Measurements from ENCODE around the gene DHTKD1.

The DHTKD1 gene

GRCh38 chr10:12098966-12099365 lies 30.2 kb downstream of the DHTKD1 start:
- H3K4me3 Mint-ChIP-seq: no peak overlapping the region
- no peaks in the 10 kb centered on the region for H3K27me3 Mint-ChIP-seq
- no peak overlapping the region for H3K27ac Mint-ChIP-seq
- H3K36me3 Mint-ChIP-seq: peaks cover 17% of the 10 kb centered on the region
- H3K9me3 Mint-ChIP-seq: no peaks in the 10 kb centered on the region
- no peaks in the 10 kb centered on the region for H3K4me1 Mint-ChIP-seq

- no peaks in the 10 kb centered on the region for H3K9me3 Mint-ChIP-seq
- no peaks in the 10 kb centered on the region for H3K4me1 Mint-ChIP-seq
- no peaks in the 10 kb centered on the region for H3K27me3 Mint-ChIP-seq
- H3K36me3 Mint-ChIP-seq: peaks cover 22% of the 10 kb centered on the region
- H3K27ac Mint-ChIP-seq: no peak overlapping the region
- no peak overlapping the region for H3K4me3 Mint-ChIP-seq
These were observed 35.0 kb downstream of the DHTKD1 start for GRCh38 chr10:12103802-12104201.

DNA sequence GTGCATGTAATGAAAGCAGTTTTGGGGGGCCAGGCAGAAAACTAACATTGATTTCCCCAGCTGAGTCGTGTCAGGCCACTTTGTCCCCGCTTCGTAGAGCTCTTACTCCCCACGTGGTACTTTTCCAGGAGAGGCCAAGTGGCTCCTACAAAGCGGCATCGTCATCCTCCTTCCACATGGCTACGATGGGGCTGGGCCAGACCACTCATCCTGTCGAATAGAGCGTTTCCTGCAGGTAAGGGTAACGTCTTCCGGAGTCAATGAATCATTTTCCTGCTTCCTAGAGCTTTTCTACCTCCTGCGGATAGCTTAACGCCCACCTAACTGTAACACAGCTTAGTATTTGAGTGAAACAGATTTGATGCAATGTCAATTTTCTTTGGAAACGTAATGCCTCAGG lies 39.0 kb downstream of the DHTKD1 start:
- peaks cover 20% of the 10 kb centered on the region for H3K36me3 Mint-ChIP-seq
- no peaks in the 10 kb centered on the region for H3K9me3 Mint-ChIP-seq
- peaks cover 19% of the 10 kb centered on the region for H3K4me1 Mint-ChIP-seq

GRCh38 chr10:12109286-12109685 lies 40.5 kb downstream of the DHTKD1 start:
- H3K27me3 Mint-ChIP-seq: no peaks in the 10 kb centered on the region
- H3K9me3 Mint-ChIP-seq: no peaks in the 10 kb centered on the region
- H3K4me1 Mint-ChIP-seq: peaks cover 24% of the 10 kb centered on the region
- peak overlapping the region; percentile 66 for H3K27ac Mint-ChIP-seq
- peaks cover 15% of the 10 kb centered on the region for H3K36me3 Mint-ChIP-seq
- H3K4me3 Mint-ChIP-seq: no peak overlapping the region

More for the DNA sequence above, 39.0 kb downstream of the DHTKD1 start:
- Mint-ChIP-seq H3K27me3 (no peaks in the 10 kb centered on the region), H3K4me3 (no peak overlapping the region), H3K27ac (no peak overlapping the region)

- H3K27ac Mint-ChIP-seq: no peak overlapping the region
- H3K36me3 Mint-ChIP-seq: peaks cover 7% of the 10 kb centered on the region
These were observed 42.8 kb downstream of the DHTKD1 start for GRCh38 chr10:12111528-12111927.

DNA sequence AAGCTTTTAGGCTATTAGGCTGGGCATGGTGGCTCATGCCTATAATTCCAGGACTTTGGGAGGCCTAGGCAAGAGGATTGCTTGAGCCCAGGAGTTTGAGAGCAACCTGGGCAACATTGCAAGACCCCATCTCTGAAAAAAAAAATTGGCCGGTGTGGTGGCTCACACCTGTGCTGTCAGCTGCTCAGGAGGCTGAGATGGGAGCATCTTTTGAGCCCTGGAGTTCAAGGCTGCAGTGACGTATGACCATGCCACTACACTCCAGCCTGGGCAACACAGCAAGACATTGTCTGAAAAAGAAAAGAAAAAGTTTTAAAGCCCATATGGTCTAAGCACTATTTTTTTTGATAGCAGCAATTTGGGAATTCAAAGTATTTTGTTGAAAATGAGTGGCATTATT lies 44.9 kb downstream of the DHTKD1 start:
- Mint-ChIP-seq H3K27ac (no peak overlapping the region), H3K4me3 (no peak overlapping the region)

More at GRCh38 chr10:12111528-12111927, 42.8 kb downstream of the DHTKD1 start:
- no peaks in the 10 kb centered on the region for H3K27me3 Mint-ChIP-seq
- H3K4me3 Mint-ChIP-seq: no peak overlapping the region
- H3K4me1 Mint-ChIP-seq: peaks cover 24% of the 10 kb centered on the region
- H3K9me3 Mint-ChIP-seq: no peaks in the 10 kb centered on the region

GRCh38 chr10:12121673-12122072 lies 52.9 kb downstream of the DHTKD1 start:
- Mint-ChIP-seq H3K27ac (no peak overlapping the region), H3K4me3 (no peak overlapping the region), H3K27me3 (no peaks in the 10 kb centered on the region), H3K9me3 (no peaks in the 10 kb centered on the region), H3K36me3 (peaks cover 10% of the 10 kb centered on the region), H3K4me1 (peaks cover 28% of the 10 kb centered on the region)

More for the DNA sequence above, 44.9 kb downstream of the DHTKD1 start:
- H3K4me1 Mint-ChIP-seq: peaks cover 24% of the 10 kb centered on the region
- no peaks in the 10 kb centered on the region for H3K9me3 Mint-ChIP-seq
- H3K36me3 Mint-ChIP-seq: peaks cover 5% of the 10 kb centered on the region
- H3K27me3 Mint-ChIP-seq: no peaks in the 10 kb centered on the region

DNA sequence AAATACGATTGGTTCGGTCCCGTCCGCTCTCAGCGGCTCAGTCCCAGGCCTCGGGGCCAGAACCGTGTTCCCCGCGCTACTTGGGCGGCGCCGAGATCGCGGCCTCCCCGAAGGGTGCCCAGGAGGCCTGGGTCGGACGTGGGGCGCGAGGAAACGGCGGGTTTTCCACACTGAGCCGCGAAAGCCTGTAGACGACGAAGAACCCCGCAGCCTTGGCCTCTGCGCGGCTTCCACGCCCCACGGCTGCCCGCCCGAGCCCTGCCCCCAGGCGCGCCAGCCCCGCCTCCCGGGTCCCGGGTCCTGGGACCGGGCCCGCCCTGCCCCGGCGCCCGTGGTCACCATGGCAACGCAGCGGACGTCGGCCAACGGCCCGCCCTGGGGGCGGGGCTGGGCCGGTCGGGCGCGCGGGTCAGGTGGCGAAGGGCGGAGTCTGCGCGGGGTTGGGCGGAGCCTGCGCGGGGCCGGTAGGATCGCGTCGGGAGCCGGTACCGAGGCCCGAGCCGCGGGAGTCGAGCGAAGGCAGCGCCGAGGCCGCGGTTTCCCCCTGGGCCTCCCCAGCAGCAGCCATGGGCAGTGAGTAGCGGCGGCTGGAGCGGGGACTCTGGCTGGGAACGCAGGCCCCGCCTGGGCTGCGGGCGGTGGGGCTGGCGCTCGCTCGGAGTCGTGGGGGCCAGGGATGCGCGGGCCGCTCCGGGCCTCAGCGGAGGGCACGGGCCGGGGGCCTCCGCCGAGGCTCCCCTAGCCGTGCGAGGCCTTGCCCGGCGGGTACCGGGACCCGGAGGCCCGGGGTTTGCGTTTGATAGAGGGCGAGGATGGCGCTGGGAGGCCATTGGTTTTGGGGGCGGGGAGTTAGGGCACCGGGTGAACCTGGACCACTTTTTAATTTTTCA lies 60.7 kb downstream of the DHTKD1 start, which contains the start of gene SEC61A2:
Gene SEC61A2 (plus strand): TSS at position 456 of the 890 bp plus-strand sequence. CDS start 111 bp downstream, at position 567.
- no peaks in the 10 kb centered on the region for H3K36me3 Mint-ChIP-seq
- H3K4me1 Mint-ChIP-seq: peaks cover 29% of the 10 kb centered on the region
- H3K9me3 Mint-ChIP-seq: no peaks in the 10 kb centered on the region
- peak within 1 kb of the TSS; percentile 90 for H3K4me3 Mint-ChIP-seq
- no peaks in the 10 kb centered on the region for H3K27me3 Mint-ChIP-seq
- H3K27ac Mint-ChIP-seq: peak within 1 kb of the TSS; percentile 90

DNA sequence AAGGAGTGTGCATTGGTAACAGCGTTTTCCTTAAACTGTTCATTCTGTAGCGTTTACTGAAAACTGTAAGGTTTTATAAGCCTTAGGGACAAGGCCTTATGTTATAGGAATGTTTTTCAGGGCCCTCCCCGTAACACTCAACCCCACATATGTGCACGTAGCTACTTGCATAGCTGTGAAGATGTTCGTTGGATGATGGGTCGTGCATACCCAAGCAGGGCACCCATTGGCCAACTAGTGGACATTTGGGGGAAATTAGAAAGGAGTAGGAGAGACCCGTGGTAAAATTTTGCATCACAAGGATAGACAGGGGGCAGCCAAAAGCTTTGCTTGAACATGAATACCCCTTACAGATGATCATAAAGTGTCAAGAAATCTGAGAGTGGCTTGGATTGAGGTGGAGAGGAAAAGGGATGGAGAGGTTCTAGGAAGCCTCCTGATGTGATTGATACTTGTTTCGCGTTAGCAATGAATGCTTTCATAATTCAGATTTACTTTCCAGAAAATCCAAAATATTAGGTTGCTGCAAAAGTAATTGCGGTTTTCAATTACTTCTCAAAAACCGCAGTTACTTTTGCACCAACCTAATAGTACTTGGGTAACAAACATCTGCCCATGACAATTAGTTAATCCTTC lies 61.6 kb downstream of the DHTKD1 start:
- Mint-ChIP-seq H3K27me3 (no peaks in the 10 kb centered on the region), H3K4me3 (peak overlapping the region; percentile 90), H3K9me3 (no peaks in the 10 kb centered on the region), H3K27ac (peak overlapping the region; percentile 47), H3K36me3 (no peaks in the 10 kb centered on the region), H3K4me1 (peaks cover 29% of the 10 kb centered on the region)

- Mint-ChIP-seq H3K36me3 (peaks cover 6% of the 10 kb centered on the region), H3K27me3 (no peaks in the 10 kb centered on the region), H3K4me3 (no peak overlapping the region), H3K4me1 (peaks cover 12% of the 10 kb centered on the region), H3K27ac (no peak overlapping the region), H3K9me3 (no peaks in the 10 kb centered on the region)
These were observed 66.9 kb downstream of the DHTKD1 start for GRCh38 chr10:12135631-12136030.

DNA sequence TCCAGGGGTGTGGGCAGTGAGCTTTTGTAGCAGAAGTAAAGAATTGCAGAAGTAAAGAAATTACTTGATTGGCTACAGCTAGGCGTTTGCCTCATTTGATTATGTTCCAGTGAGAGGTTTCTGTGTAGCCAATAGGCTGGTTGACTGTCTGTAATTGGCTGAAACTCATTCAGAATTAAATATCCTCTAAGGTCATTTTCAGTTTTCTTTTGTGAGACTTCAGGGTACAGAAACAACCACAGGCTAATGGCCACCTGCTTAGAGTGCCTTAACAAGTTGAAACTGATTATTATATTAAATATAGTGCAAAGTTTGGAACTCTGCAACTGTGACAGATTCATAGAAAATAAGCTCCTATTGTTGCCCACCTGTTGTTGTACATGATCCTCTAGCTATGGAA lies 71.3 kb downstream of the DHTKD1 start:
- Mint-ChIP-seq H3K9me3 (no peaks in the 10 kb centered on the region), H3K27me3 (no peaks in the 10 kb centered on the region), H3K4me3 (no peak overlapping the region), H3K36me3 (peaks cover 11% of the 10 kb centered on the region), H3K4me1 (no peaks in the 10 kb centered on the region), H3K27ac (no peak overlapping the region)

DNA sequence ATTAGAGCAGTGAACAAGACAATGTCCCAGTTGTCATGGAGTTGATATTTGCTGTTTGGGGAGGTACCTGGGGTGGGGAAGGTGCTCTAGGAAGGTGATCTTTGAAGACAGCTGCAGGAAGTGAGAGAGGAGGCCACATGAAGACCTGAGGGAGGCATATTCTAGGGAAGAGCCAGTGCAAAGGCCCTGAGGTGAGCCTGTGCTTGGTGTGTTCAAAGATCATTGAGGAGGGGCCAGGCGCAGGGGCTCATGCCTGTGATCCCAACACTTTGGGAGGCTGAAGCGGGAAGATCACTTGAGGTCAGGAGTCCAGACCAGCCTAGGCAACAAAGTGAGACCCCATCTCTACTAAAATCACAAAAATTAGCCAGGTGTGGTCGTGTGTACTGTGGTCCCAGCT lies 75.8 kb downstream of the DHTKD1 start:
- no peak overlapping the region for H3K4me3 Mint-ChIP-seq
- peaks cover 10% of the 10 kb centered on the region for H3K36me3 Mint-ChIP-seq
- no peaks in the 10 kb centered on the region for H3K4me1 Mint-ChIP-seq
- H3K27me3 Mint-ChIP-seq: no peaks in the 10 kb centered on the region
- H3K9me3 Mint-ChIP-seq: no peaks in the 10 kb centered on the region
- H3K27ac Mint-ChIP-seq: peak overlapping the region; percentile 65

GRCh38 chr10:12150163-12150562 lies 81.4 kb downstream of the DHTKD1 start:
- H3K4me1 Mint-ChIP-seq: no peaks in the 10 kb centered on the region
- H3K4me3 Mint-ChIP-seq: no peak overlapping the region
- no peaks in the 10 kb centered on the region for H3K27me3 Mint-ChIP-seq
- peaks cover 12% of the 10 kb centered on the region for H3K36me3 Mint-ChIP-seq
- no peaks in the 10 kb centered on the region for H3K9me3 Mint-ChIP-seq
- H3K27ac Mint-ChIP-seq: no peak overlapping the region

- Mint-ChIP-seq H3K27ac (no peak overlapping the region), H3K9me3 (no peaks in the 10 kb centered on the region), H3K36me3 (peaks cover 11% of the 10 kb centered on the region), H3K4me3 (no peak overlapping the region), H3K27me3 (no peaks in the 10 kb centered on the region), H3K4me1 (no peaks in the 10 kb centered on the region)
These were observed 85.8 kb downstream of the DHTKD1 start for GRCh38 chr10:12154516-12154915.

GRCh38 chr10:12156367-12157123 lies 87.8 kb downstream of the DHTKD1 start:
- Mint-ChIP-seq H3K4me3 (no peak overlapping the region), H3K36me3 (peaks cover 9% of the 10 kb centered on the region), H3K9me3 (no peaks in the 10 kb centered on the region), H3K27ac (no peak overlapping the region), H3K27me3 (no peaks in the 10 kb centered on the region), H3K4me1 (no peaks in the 10 kb centered on the region)
